Measurements from ENCODE around the gene CAMK2B.

CAMK2B gene

GRCh38 chr7:44308596-44309270 is 16.7 kb downstream of the CAMK2B start:
- DNase-seq, result no peak

GRCh38 chr7:44307905-44308595 is 17.3 kb downstream of the CAMK2B start:
- DNase-seq, result no peak

- no peak for DNase-seq
These were observed 18.0 kb downstream of the CAMK2B start for GRCh38 chr7:44307301-44307900.

GRCh38 chr7:44306606-44307005 is 18.8 kb downstream of the CAMK2B start:
- DNase-seq, result no peak

- DNase-seq, result no peak
These were observed 19.6 kb downstream of the CAMK2B start for GRCh38 chr7:44305564-44306507.

GRCh38 chr7:44294325-44295069 is 30.9 kb downstream of the CAMK2B start:
- no peak for DNase-seq

- no peak for DNase-seq
These were observed 31.7 kb downstream of the CAMK2B start for GRCh38 chr7:44293561-44294324.

- no peak for DNase-seq
These were observed 32.4 kb downstream of the CAMK2B start for GRCh38 chr7:44292876-44293560.

- DNase-seq, result no peak
These were observed 33.0 kb downstream of the CAMK2B start for GRCh38 chr7:44292420-44292817.

- DNase-seq, result no peak
These were observed 33.5 kb downstream of the CAMK2B start for GRCh38 chr7:44291733-44292419.

GRCh38 chr7:44291066-44291732 is 34.2 kb downstream of the CAMK2B start:
- DNase-seq, result no peak

GRCh38 chr7:44290252-44290620 is 35.2 kb downstream of the CAMK2B start:
- DNase-seq, result no peak

- no peak for DNase-seq
These were observed 35.8 kb downstream of the CAMK2B start for GRCh38 chr7:44289341-44290251.

- DNase-seq, result no peak
These were observed 36.5 kb downstream of the CAMK2B start for GRCh38 chr7:44288811-44289340.

GRCh38 chr7:44288381-44288685 is 37.1 kb downstream of the CAMK2B start:
- no peak for DNase-seq

GRCh38 chr7:44287488-44288380 is 37.7 kb downstream of the CAMK2B start:
- DNase-seq, result no peak
